Esophagus muscularis mucosa (tissue), 4 donors: ENCODE data around the gene BCL2L1. TPM values are rescaled to one million over a fixed set of nuclear protein-coding genes. Genes with fewer than 3 reads are reported as not detected.

ENCODE experiments used
- DNase-seq: peaks from one replicate; pipeline ENCODE4 v3.0.0-alpha.2; 2017; ENCODE audit errors: extremely low spot score
- H3K27ac ChIP-seq, 4 donors: fragments of 200-600 bp; sonication (generic); replicated peaks in 1 of 4; 1 replicate in 3 of 4; 2 replicates in 1 of 4; pipeline ENCODE4 v1.5.1; 2016 to 2019; ENCODE audit warnings: mild to moderate bottlenecking in 1 of 4
- H3K27me3 ChIP-seq, 4 donors: fragments of 200-600 bp; sonication (generic); one replicate each; pipeline versions ENCODE4 v1.5.1 to v1.6.0; 2016 to 2019
- H3K36me3 ChIP-seq, 4 donors: fragments of 200-600 bp; sonication (generic); one replicate each; pipeline ENCODE4 v1.5.1; 2016 to 2019
- H3K4me1 ChIP-seq, 4 donors: fragments of 200-600 bp; sonication (generic); one replicate each; pipeline ENCODE4 v1.5.1; 2016 to 2019
- H3K4me3 ChIP-seq, 4 donors: fragments of 200-600 bp; sonication (generic); 1 replicate in 2 of 4; 2 replicates in 2 of 4; pipeline ENCODE4 v1.5.1; 2016 to 2019; ENCODE audit warnings: mild to moderate bottlenecking in 4 of 4, moderate library complexity in 1 of 4
- H3K9me3 ChIP-seq, 4 donors: fragments of 200-600 bp; sonication (generic); 1 replicate in 3 of 4; 2 replicates in 1 of 4; pipeline ENCODE4 v1.5.1; 2016 to 2019
- CTCF ChIP-seq, 3 experiments: fragments of 200-600 bp in 2 of 3; fragments of 450-650 bp in 1 of 3; sonication (generic) in 2 of 3; IDR thresholded peaks; one replicate each; pipeline ENCODE4 v1.5.1; 2017 to 2019; ENCODE audit warnings: antibody characterized with exemption in 3 of 3, mild to moderate bottlenecking in 2 of 3, moderate library complexity in 1 of 3
- EP300 ChIP-seq: sonication (generic); formaldehyde crosslinking; IDR thresholded peaks from one replicate; pipeline ENCODE4 v1.6.1; 2017; ENCODE audit warnings: antibody characterized with exemption
- POLR2A ChIP-seq: fragments of 450-650 bp; IDR thresholded peaks from one replicate; pipeline ENCODE4 v1.6.1; 2017; ENCODE audit warnings: antibody characterized with exemption, moderate library complexity, mild to moderate bottlenecking, low read depth
- POLR2AphosphoS5 ChIP-seq, 2 donors: sonication (generic); formaldehyde crosslinking; IDR thresholded peaks; one replicate each; pipeline ENCODE4 v1.6.1; 2017; ENCODE audit warnings: antibody characterized with exemption in 2 of 2
- WGBS: methylation state at CpG from one replicate; pipeline ENCODE4 v1.1.5; 2018; 5-methylcytosine and 5-hydroxymethylcytosine counted together
- intact Hi-C: fragments of 100-400 bp; cut with DNase I; formaldehyde crosslinking; loops from one replicate; pipeline ENCODE4 v1.15.1; 2023
- total RNA-seq, 4 donors: library from RNA; depleted of rRNA; stranded (reverse); fragments of >200 nt; gene quantifications; one replicate each; pipeline versions ENCODE4 v1.1.0 to v1.2.1, GENCODE V29; 2016

Gene BCL2L1
- total RNA-seq, 4 donors from 2014 or later = 94.3 to 181 (median 140) TPM

DNA sequence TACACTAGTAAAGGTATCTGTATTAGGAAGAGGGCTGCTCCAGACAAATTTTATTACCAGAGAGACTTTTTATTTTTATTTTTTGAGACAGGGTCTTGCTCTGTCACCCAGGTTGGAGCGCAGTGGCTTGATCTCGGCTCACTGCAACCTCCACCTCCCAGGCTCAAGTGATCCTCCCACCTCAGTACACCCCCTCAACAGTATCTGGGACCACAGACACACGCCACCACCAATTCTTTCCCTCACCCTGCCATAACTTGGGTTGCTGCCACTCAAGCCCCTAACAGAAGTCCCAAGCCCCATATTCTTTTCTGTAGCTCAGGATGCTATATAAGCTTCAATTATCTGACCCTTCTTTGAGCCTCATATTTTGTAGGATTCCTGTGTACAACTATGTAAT is 6.9 kb downstream of the BCL2L1 start:
- peaks cover 83 to 100% (median 98%) of the 10 kb centered on the region in 4 donors for H3K4me1 ChIP-seq
- 65% methylated on average over 3 of the region's 3 CpGs for WGBS

DNA sequence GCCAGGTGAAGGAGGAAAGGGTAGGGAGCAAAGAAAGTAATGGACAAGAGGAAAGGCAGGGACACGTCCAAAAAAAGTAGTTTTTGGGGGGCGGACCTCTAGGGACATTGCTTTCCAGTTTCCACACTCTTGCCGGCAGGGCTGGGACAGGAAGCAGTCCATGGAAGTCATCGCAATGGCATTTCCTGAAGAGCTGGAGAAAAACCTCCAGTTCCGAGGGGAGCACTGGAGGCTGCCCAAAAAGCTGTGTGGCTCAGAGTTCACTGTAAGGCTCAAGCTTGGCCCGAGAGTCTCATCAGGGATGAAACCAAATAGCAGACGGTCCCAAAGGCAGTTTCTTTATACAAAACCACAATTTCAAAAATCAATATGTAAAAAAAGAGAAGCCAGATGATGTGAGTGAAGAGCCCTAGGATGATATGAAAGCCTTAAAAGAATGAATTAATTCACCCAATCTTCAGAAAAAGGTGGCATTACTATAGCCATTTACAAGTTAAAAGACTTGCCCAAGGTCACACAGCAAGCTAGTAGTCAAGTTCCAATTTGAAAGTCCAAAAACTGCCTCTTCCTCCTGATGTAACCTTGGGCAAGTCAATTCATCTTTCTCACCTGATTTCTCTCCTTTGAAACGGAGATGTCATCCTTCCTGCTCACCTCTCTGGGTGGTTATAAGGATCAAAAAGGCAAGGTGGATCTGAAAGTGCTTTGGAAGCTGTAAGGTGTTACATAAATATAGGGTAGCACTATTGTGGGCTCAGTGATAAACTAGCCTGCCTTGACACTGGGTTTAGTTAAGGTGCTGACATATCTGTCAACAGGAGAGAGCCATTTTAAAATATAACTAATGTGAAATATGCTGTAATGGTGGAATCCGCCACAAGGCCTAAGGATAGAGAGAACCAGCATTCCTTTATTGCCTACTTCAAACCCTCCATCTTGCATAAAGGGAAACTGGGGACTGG is 9.1 kb downstream of the BCL2L1 start:
- Histone ChIP-seq H3K27ac (peak overlapping the region; percentile 93 to 99 (median 96)), H3K4me1 (peaks cover 93 to 100% (median 99%) of the 10 kb centered on the region in 4 donors), H3K36me3 (peaks cover 0 to 67% (median 16%) of the 10 kb centered on the region in 4 donors), H3K9me3 (no peaks in the 10 kb centered on the region), H3K27me3 (no peaks in the 10 kb centered on the region), H3K4me3 (peak overlapping the region; percentile 24 to 48 (median 27))
- no peak for DNase-seq
- intact Hi-C loops = no loop called here
- WGBS = 48% methylated on average over 9 of the region's 9 CpGs
- TF ChIP-seq EP300 (no peak), CTCF (IDR thresholded peaks at IDR 0.05) (no peak), POLR2AphosphoS5 (IDR thresholded peaks at IDR 0.05) (peak; percentile 69 to 74), POLR2A (no peak)

More for the DNA sequence above, 6.9 kb downstream of the BCL2L1 start:
- Histone ChIP-seq H3K27me3 (no peaks in the 10 kb centered on the region), H3K9me3 (no peaks in the 10 kb centered on the region), H3K27ac (peak overlapping the region; percentile 93 to 99 (median 96)), H3K36me3 (peaks cover 0 to 70% (median 14%) of the 10 kb centered on the region in 4 donors), H3K4me3 (no peak overlapping the region)
- no peak for TF ChIP-seq CTCF (IDR thresholded peaks at IDR 0.05)
- TF ChIP-seq POLR2AphosphoS5 (IDR thresholded peaks at IDR 0.05) = no peak
- TF ChIP-seq EP300 = no peak
- no peak for TF ChIP-seq POLR2A
- intact Hi-C loops = no loop called here
- DNase-seq = no peak

GRCh38 chr20:31712564-31713311 is 9.9 kb downstream of the BCL2L1 start:
- H3K36me3 ChIP-seq = peaks cover 0 to 69% (median 23%) of the 10 kb centered on the region in 4 donors
- intact Hi-C loops = no loop called here
- H3K4me1 ChIP-seq = peaks cover 96 to 100% (median 99%) of the 10 kb centered on the region in 4 donors
- WGBS = 21% methylated on average over 8 of the region's 8 CpGs
- H3K27me3 ChIP-seq = no peaks in the 10 kb centered on the region
- no peaks in the 10 kb centered on the region for H3K9me3 ChIP-seq
- TF ChIP-seq POLR2AphosphoS5 (IDR thresholded peaks at IDR 0.05) = peak; percentile 97 to 100
- TF ChIP-seq EP300 = peak; percentile 97
- no peak for TF ChIP-seq POLR2A
- DNase-seq = peak; percentile 97
- H3K27ac ChIP-seq = peak overlapping the region; percentile 93 to 99 (median 96)
- H3K4me3 ChIP-seq = peak overlapping the region; percentile 24 to 48 (median 27)

DNA sequence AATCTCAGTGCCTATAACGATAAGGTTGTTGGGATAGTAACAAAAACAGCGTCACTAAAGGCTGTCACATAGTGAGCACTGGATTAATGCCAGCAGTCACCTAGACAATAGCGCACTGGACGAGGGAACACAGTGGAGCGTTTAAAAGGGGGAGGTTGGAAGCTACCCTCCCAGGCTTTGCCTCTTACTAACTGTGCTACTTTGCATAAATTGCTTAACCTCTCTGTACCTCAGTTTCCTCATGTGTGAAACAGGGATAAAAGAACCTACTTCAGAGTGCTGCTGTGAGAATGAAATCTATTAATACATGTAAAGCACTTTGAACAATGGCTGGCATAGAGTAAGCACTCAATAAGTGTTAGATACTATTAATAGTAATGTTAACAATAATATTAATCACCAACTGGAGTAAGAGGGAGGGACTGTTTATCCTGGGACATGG is 10.5 kb downstream of the BCL2L1 start:
- TF ChIP-seq EP300 (peak; percentile 5), CTCF (IDR thresholded peaks at IDR 0.05) (no peak), POLR2A (no peak), POLR2AphosphoS5 (IDR thresholded peaks at IDR 0.05) (peak in 1 of 2 donors; percentile 59)
- H3K4me1 ChIP-seq = peaks cover 95 to 99% (median 97%) of the 10 kb centered on the region in 4 donors
- 58% methylated on average over 5 of the region's 5 CpGs for WGBS
- DNase-seq = no peak
- H3K4me3 ChIP-seq = peak overlapping the region; percentile 4 to 48 (median 22)
- no peaks in the 10 kb centered on the region for H3K9me3 ChIP-seq
- no peaks in the 10 kb centered on the region for H3K27me3 ChIP-seq
- intact Hi-C loops = no loop called here
- H3K36me3 ChIP-seq = peaks cover 0 to 73% (median 28%) of the 10 kb centered on the region in 4 donors
- peak overlapping the region; percentile 93 to 99 (median 96) for H3K27ac ChIP-seq
